SU-DHL-6 (cell line): ENCODE measurements around the gene EXOC4.

Experiments
- H2AFZ ChIP-seq: fragments of 200-600 bp; sonication (generic); 2 replicates; pipeline ENCODE4 v1.6.1; 2014; ENCODE audit warnings: low read depth, mild to moderate bottlenecking, moderate library complexity, mixed read lengths, antibody characterized with exemption, low read length; ENCODE audit not compliant: severe bottlenecking
- H3F3A ChIP-seq: fragments of 200-600 bp; shearing (Covaris generic); 2 replicates; pipeline ENCODE4 v1.6.0; 2016; ENCODE audit warnings: antibody characterized with exemption, mild to moderate bottlenecking; ENCODE audit not compliant: insufficient read depth
- H3K27ac ChIP-seq: fragments of 200-600 bp; sonication (generic); 2 replicates; pipeline ENCODE4 v1.5.1; 2016; ENCODE audit warnings: low read depth, mild to moderate bottlenecking, low read length, moderate library complexity, mixed read lengths
- H3K27me3 ChIP-seq: fragments of 200-600 bp; sonication (generic), shearing (Covaris generic); 2 replicates; pipeline ENCODE4 v1.6.0; 2014; ENCODE audit warnings: mild to moderate bottlenecking, low read length
- H3K36me3 ChIP-seq: fragments of 200-600 bp; sonication (generic); 2 replicates; pipeline ENCODE4 v1.6.1; 2014; ENCODE audit warnings: mild to moderate bottlenecking, low read length, mixed read lengths
- H3K4me2 ChIP-seq: fragments of 300-600, 200-600 bp; shearing (Covaris generic), sonication (generic); 2 replicates; pipeline ENCODE4 v1.6.0; 2014; ENCODE audit warnings: low read length, low read depth, mild to moderate bottlenecking; ENCODE audit not compliant: poor library complexity, severe bottlenecking
- H3K4me3 ChIP-seq: fragments of 200-600 bp; sonication (generic); 2 replicates; pipeline ENCODE4 v1.5.1; 2014; ENCODE audit warnings: antibody characterized with exemption, low read length, mild to moderate bottlenecking, mixed read lengths; ENCODE audit not compliant: insufficient read depth, poor library complexity, severe bottlenecking
- H3K79me2 ChIP-seq: fragments of 200-600 bp; sonication (generic); 2 replicates; pipeline ENCODE4 v1.6.1; 2014; ENCODE audit warnings: mild to moderate bottlenecking, low read length, moderate library complexity; ENCODE audit not compliant: insufficient read depth
- H3K9ac ChIP-seq: fragments of 200-600 bp; sonication (generic); 2 replicates; pipeline ENCODE4 v1.7.0; 2014; ENCODE audit warnings: mild to moderate bottlenecking, low read length
- H3K9me2 ChIP-seq: fragments of 200-600 bp; sonication (generic); replicated peaks from 2 replicates; pipeline ENCODE4 v1.6.1; 2014; ENCODE audit warnings: low read length; ENCODE audit not compliant: insufficient read depth
- H3K9me3 ChIP-seq: fragments of 200-600 bp; sonication (generic); 2 replicates; pipeline ENCODE4 v1.6.1; 2014; ENCODE audit warnings: low read length, mixed read lengths; ENCODE audit not compliant: insufficient read depth
- H4K20me1 ChIP-seq: fragments of 200-600 bp; sonication (generic); 2 replicates; pipeline ENCODE4 v1.6.1; 2014; ENCODE audit warnings: low read depth, mild to moderate bottlenecking, antibody characterized with exemption, low read length, moderate library complexity, mixed read lengths
- CTCF ChIP-seq: fragments of 200-600 bp; sonication (generic); IDR thresholded peaks from one replicate; pipeline ENCODE4 v1.5.1; 2017; ENCODE audit warnings: antibody characterized with exemption, mild to moderate bottlenecking, low read length, moderate library complexity; ENCODE audit not compliant: insufficient read depth, poor library complexity, severe bottlenecking
- EZH2phosphoT487 ChIP-seq: fragments of 200-600 bp; sonication (generic), shearing (Covaris generic); conservative IDR thresholded peaks from 2 replicates; pipeline ENCODE4 v1.6.1; 2018; ENCODE audit warnings: mild to moderate bottlenecking, antibody characterized with exemption, low read length, moderate library complexity, mixed read lengths

Gene EXOC4

GRCh38 chr7:133586253-133586652 lies 333.4 kb downstream of the EXOC4 start:
- Histone ChIP-seq H3K9me3 (no peaks in the 10 kb centered on the region), H3K27me3 (no peaks in the 10 kb centered on the region)

GRCh38 chr7:133587903-133588302 lies 335.0 kb downstream of the EXOC4 start:
- no peaks in the 10 kb centered on the region for H3K36me3 ChIP-seq
- no peaks in the 10 kb centered on the region for H3K9me3 ChIP-seq
- no peaks in the 10 kb centered on the region for H3K79me2 ChIP-seq
- no peak overlapping the region for H3K4me3 ChIP-seq
- no peaks in the 10 kb centered on the region for H4K20me1 ChIP-seq
- no peaks in the 10 kb centered on the region for H3K9me2 ChIP-seq
- no peaks in the 10 kb centered on the region for H3K27me3 ChIP-seq
- H3K27ac ChIP-seq = no peak overlapping the region
- no peak overlapping the region for H2AFZ ChIP-seq
- TF ChIP-seq CTCF = no peak
- TF ChIP-seq EZH2phosphoT487 = no peak
- H3K9ac ChIP-seq = no peak overlapping the region
- no peaks in the 10 kb centered on the region for H3F3A ChIP-seq
- H3K4me2 ChIP-seq = no peak overlapping the region

More at GRCh38 chr7:133586253-133586652, 333.4 kb downstream of the EXOC4 start:
- no peaks in the 10 kb centered on the region for H3K9me2 ChIP-seq
- no peaks in the 10 kb centered on the region for H3K36me3 ChIP-seq
- H3K27ac ChIP-seq = no peak overlapping the region
- no peak overlapping the region for H3K4me3 ChIP-seq
- H3K9ac ChIP-seq = no peak overlapping the region
- H3K4me2 ChIP-seq = no peak overlapping the region
- no peak overlapping the region for H2AFZ ChIP-seq
- no peaks in the 10 kb centered on the region for H3K79me2 ChIP-seq
- TF ChIP-seq CTCF = no peak
- no peak for TF ChIP-seq EZH2phosphoT487
- no peaks in the 10 kb centered on the region for H3F3A ChIP-seq
- H4K20me1 ChIP-seq = no peaks in the 10 kb centered on the region

- Histone ChIP-seq H3K27ac (no peak overlapping the region), H4K20me1 (no peaks in the 10 kb centered on the region), H3K36me3 (no peaks in the 10 kb centered on the region), H3K9me2 (no peaks in the 10 kb centered on the region), H3K4me3 (no peak overlapping the region), H3K9me3 (no peaks in the 10 kb centered on the region), H3K27me3 (no peaks in the 10 kb centered on the region), H3F3A (no peaks in the 10 kb centered on the region), H2AFZ (no peak overlapping the region), H3K9ac (no peak overlapping the region), H3K79me2 (no peaks in the 10 kb centered on the region), H3K4me2 (no peak overlapping the region)
- no peak for TF ChIP-seq CTCF
- no peak for TF ChIP-seq EZH2phosphoT487
Observed at GRCh38 chr7:133590795-133591194, 337.9 kb downstream of the EXOC4 start.
